ENCODE results near the gene SEC62. TPM values are rescaled to one million over a fixed set of nuclear protein-coding genes. Genes with fewer than 3 reads are reported as not detected.
A peak's percentile ranks its signal among the peaks of the same experiment; 100 is the strongest.
"Not testable (repeated sequence)": the region's sequence is repeated elsewhere in the genome, so short reads cannot be mapped to it uniquely, and the experiment has no call there.

SEC62 gene
- total RNA-seq, 1 experiment from 2014 or later, result 35.8 TPM

DNA sequence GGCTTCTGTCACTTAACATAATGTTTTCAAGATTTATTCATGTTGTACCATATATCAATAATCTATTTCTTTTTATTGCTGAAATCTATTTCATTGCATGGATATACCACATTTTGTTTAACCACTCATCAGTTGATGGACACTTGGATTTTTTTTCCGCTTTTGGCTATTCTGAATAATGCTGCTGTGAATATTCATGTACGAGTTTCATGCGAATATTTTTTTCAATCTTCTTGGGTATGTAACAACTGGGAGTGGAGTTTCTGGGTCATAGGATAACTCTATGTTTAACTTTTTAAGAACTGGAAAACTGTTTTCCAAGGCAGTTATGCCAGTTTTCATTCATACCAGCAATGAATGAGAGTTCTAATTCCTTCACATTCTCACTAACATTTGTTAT lies 49.5 kb downstream of the SEC62 start:
- DNase-seq (ENCODE audit: low read depth), result no peak

DNA sequence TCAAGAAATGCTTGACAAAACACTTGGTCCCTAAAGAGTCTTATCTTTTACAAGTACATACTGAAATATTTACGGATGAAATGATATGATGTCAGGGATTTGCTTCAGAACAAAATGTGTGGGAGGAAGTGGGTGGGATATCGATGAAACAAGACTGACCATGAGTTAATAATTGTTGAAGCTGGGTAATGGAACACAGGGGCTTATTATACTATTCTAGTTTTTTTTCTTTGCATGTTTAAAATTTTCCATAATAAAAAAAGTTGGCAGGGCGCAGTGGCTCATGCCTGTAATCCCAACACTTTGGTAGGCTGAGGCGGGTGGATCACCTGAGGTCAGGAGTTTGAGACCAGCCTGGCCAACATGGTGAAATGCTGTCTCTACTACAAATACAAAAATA lies 52.7 kb downstream of the SEC62 start:
- DNase-seq (ENCODE audit: low read depth), result not testable (repeated sequence)

DNA sequence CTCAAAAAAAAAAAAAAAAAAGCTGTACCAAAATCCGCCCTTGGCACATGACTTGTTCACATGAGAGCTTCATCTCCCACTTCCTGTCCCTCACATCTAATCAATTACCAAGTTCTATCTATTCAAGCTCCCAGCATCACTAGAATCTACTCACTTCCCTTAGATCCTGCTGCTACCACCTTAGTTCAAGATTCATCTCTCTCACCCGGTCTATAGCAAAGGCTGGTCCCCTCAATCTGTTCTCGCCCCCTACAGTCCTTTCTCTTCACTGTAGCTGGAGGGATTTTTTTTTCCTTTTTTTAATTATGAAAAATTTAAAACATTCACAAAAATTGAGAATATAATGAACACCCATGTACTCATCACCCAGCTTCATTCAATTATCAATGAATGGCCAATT lies 54.5 kb downstream of the SEC62 start:
- no peak for DNase-seq (ENCODE audit: low read depth)

DNA sequence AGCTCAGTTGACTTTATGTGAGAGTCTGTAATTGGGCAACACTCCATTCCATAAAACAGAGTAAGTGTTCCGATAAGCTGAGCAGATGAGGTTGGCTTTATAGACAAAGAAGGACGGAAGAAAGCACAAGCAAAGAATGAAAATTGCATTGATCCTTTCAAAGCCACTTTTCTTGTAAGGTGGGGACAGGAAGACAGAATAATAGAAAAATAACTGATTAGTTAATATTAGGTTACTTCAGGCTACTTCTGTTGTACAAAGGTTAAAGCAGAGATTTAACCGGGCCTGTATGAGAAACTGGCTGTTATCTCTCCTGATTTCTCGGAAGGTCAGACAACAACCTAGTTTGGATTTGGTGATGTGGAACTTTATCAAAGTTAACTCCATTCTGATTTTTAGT lies 55.7 kb downstream of the SEC62 start:
- DNase-seq (ENCODE audit: low read depth), result no peak

DNA sequence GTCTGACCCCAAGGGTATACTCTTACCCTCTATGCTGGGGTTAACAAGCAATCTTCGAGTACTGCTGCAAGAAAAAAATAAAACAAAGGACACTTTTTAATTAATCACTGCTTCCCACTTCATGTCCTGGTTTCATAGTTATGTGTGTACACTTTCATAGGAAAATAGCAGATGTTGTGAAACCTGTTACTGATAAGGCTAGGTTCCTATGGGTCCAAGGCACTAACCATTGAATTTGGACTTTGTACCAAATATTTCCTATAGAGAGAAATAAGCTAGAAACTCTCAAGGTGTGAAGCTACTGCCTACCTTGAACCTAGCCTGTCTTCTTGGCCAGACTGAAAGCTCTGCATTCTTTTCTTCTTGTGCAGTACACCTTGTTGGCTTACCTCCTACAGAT lies 56.6 kb downstream of the SEC62 start:
- DNase-seq (ENCODE audit: low read depth), result no peak

DNA sequence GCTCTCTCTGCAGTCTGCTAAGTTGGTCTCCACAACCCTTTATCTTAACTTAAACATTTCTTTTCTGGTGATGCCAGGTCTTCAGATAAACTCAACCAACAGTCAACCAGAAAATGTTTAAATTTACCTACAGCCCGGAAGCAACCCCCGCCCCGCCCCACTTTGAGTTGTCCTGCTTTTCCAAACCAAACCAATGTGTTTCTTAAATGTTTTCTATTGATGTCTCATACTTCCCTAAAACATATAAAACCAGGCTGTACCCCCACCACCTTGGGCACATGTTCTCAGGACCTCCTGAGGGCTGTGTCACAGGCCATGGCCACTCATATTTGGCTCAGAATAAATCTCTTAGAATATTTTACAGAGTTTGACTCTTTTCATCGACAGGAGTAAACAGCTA lies 58.0 kb downstream of the SEC62 start:
- DNase-seq (ENCODE audit: low read depth), result no peak

DNA sequence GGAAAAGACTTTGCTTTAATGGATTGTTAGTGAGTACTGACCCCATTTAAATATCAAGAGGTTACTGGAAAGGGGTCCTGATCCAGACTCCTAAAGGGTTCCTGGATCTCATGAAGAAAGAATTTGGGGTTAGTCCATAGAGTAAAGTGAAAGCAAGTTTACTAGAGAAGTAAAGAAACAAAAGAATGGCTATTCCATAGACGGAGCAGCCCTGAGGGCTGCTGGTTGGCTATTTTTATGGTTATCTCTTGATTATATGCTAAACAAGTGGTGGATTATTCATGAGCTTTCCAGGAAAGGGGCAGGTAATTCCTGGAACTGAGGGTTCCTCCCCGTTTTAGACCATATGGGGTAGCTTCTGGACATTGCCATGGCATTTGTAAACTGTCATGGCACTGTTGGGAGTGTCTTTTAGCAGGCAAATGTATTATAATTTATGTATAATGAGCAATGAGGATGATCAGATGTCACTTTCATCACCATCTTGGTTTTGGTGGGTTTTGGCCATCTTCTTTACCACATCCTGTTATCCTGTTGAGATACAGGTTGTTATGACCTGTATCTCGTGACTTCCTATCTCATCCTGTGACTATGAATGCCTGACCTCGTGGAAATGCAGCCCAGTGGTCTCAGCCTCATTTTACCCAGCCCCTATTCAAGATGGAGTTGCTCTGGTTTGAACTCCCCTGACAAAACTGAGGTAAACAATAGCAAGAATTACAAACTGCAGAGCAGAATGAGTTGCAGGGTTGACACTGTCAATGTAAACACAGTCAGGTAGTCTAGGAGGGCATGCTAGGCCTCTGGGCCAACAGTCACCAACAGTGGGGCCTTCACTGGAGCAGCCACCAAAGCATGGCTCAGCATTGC lies 60.9 kb downstream of the SEC62 start:
- DNase-seq (ENCODE audit: low read depth), result no peak

DNA sequence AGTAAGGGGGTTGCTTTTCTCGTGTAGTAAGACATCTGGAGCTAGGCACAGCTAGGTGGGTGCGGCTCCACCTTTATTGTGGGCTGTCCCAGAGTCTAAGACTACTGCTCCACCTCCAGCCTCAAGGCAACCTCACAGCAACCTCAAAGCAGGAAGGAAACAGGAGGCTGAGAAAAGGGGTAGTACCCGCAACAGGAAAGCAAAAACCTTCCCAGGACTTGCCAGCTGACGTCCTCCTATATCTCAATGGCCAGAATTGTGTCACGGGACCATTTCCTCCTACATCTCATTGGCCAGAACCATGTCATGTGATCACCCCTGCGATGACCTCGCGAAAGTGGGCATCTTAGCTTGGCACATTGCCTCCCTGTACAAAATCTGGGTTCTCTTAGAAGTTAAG lies 66.9 kb downstream of the SEC62 start:
- no peak for DNase-seq (ENCODE audit: low read depth)

DNA sequence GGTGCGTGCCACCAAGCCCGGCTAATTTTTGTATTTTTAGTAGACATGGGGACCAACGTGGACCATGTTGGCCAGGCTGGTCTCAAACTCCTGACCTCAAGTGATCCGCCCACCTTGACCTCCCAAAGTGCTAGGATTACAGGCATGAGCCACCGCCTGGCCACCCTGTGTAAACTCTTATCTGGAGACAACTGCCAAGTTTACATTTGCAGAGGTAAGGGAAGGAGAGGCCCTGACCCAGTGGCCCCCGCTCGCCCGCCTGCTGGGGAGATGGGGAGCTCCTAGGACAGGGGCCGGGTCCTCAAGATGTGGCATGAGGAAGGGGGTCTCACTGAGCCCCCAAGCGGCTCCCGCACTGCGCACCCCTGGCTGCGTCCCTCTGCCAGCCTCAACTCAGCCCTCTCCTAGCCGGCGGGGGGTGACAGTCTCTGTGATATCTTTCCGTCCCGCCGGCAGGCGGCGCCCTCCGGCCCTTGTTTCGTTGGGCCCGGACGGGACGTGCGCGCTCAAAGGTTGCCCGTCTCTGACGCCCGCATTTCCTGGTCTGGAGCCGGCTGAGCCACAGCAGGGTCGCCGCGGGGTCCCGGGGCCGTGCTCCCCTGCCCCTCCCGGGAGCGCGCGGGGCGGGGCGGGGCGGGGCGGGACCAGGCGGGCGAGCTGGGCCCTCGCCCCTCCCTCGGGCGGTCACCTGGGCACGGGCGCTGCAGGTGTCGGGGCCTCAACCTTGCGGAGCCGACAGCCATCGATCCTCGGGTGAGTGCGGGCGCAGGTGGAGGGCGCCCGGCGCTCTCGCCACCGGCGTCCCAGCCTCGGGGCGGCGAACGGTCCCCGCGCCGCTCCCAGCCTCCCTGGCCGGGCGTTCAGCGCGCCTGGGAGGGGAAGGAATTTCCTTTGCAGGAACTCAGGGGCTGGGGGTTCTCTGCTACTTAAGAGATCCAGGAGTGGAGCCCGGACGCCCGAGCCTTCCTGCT lies 71.1 kb downstream of the SEC62 start, which contains the start of gene GPR160:
TSS of gene GPR160 (plus strand) at position 533 of the 971 bp plus-strand sequence. CDS start 45,978 bp downstream, outside the sequence.
- DNase-seq (ENCODE audit: low read depth), result peak; percentile 22

DNA sequence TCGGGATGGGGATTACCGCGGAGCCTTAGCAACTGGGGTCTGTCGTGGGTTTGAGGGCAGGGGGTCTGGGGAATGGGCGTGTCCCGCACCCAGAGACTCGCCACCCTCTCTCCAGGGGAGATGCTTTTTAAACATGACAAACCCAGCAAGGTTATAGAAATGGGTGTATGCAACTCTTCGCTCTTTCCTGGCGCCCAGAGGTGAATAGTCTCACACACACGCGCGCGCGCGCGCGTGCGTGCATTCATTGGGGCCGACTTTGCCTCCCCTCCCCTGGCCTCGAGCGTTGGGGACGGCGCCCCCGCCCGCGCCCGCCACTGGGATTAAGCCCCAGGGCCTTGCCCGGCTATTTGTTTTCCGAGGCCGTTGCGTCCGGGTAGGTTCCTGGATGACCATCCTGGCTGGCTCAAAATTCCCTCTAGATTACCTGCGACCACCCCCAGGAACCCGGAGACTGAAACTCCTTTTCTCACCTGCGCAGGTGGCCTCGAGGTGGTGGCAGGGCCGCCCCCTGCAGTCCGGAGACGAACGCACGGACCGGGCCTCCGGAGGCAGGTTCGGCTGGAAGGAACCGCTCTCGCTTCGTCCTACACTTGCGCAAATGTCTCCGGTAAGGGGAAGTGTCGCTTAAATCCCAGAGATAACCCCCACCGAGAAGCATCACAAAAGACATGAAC lies 72.0 kb downstream of the SEC62 start:
- DNase-seq (ENCODE audit: low read depth), result no peak

DNA sequence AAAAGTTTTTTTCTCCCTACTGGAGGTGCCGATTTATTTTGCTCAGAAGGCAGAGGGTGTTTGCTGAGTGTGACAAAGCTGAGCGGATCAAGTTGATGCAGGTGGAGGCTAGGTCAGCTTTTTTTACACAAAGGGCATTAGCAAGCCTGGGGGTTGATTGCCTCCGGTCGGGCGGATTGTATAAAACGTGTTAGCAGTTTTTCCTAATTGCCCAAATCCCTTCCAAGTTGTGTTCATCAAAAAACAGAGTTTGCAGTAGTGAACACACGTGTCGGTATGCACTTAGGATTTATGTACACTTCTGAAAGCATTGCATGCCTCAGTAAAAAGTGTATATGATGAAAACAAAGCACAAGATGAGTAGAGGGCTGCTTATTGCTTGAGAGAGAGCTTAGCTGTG lies 73.8 kb downstream of the SEC62 start:
- no peak for DNase-seq (ENCODE audit: low read depth)

DNA sequence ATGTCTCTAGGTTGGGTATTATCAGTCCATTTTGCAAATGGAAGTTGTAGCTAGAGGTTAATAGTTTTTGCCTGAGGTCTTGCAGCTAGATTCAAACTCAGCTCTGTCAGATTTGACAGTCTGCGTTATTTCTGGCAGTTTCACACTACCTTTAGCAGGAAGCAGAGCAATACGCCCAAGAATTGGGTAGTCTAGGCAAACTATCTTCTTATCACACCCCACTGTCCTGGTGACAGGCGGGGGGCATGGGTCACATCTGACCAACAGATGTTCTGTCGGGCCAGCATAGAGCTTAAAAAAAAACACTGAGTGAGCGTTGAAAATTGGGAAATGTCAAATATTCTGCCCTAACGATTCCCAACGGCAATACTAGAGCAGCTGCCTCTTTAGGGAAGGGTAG lies 76.9 kb downstream of the SEC62 start:
- no peak for DNase-seq (ENCODE audit: low read depth)

DNA sequence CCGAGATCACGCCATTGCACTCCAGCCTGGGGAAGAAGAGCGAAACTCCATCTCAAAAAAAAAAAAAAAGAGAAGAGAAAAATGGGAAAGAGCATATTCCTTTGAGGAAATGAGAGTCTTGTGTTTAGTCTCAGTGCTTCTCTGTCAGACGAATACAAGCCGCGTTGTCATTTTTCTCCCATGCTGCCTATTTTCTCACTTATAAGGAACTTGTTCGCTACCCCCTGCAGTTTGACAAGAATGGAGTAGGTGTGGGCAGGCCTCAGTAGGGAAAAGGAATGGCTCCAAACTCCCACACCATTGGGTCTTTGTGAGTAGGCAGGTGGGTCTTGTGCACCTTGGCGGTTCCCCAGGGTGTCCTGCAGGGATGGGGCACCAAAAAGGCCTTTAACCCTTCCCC lies 77.7 kb downstream of the SEC62 start:
- no peak for DNase-seq (ENCODE audit: low read depth)

DNA sequence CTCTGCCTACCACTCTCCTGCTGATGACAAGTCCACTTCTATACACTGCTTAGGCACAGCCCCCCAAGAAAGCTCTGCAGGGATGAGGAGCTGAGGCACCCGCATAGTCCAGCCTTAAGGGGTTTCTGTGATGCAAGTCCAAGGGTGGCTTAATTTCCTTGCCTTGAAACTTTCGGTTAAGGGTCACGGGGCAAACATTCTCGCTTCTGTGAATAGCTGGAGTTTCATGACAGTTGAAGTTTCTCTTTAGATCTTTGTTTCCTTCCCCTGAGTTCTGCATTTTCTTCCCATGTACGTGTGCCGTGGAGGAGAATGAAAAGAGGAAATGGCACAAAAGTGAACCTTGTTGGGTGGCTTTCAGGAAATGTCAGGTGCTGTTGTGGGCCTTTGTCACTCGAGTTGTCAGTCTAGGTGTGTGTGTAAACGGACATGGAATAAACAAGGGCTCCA lies 78.2 kb downstream of the SEC62 start:
- DNase-seq (ENCODE audit: low read depth), result no peak

DNA sequence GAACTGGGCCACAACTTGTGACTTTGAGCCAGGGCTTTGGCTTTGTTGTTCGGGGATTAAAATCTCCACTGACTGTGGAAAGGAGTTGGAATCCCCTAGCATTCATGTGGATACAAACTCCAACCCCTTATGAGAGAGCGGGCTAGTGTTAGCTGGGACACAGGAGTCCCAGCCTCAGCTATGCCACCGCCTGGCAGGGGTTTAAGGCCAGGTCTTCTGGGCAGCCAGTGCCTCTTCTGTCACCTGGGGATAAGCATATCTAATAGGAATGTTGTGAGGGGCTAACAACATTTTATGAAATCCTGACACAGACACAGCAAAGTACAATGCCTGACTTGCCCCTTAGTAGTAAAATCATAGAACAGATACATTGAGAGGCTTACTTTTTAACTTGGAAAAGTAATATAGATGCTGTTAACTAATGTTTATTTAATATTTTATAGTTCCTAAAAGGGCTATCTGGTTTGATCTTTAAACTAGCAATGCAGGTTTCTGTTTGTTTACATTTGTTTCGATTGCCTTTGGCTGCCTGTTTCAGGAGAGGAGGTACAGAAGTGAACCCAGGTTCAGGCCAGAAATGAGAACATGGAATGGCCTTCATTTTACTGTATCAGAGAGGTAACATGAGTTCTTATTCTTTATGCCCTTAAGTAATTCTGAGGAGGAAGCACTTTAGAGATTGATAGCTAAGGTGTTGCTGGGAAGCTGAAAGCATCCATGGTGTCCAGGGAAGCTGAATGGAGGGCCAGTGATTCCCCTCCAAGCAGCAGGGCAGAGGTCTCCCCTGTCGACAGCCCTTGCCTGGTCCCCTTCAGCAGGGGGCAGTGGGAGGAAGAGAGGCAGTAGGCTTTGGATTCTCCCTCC lies 79.9 kb downstream of the SEC62 start:
- DNase-seq (ENCODE audit: low read depth), result no peak

DNA sequence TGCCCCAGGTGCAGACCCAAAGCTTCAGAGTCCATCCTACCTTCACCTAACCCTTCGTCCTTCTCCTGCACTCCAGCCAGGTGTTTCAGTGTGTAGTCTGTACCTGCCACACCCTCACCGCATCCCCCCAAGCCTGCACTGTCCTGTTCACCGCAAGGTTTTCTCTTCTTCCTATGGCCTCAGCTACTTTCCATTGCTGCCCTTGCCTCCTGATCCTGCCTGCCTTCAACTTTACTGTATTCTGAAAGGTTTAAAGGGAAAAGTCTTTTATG lies 80.5 kb downstream of the SEC62 start:
- DNase-seq (ENCODE audit: low read depth), result no peak

Other genes starting within 250 kb of the SEC62 start
- 434 and 471 TPM in 2 replicates for gene TERC, start 201.7 kb upstream of the SEC62 start, total RNA-seq (2014; rRNA removed)
- 6.1 and 6.5 TPM in 2 replicates for gene ACTRT3, start 197.2 kb upstream of the SEC62 start, total RNA-seq (2014; rRNA removed)
- 13.9 and 14.4 TPM in 2 replicates for gene MYNN, start 193.4 kb upstream of the SEC62 start, total RNA-seq (2014; rRNA removed)
- not detected in 2 replicates for gene LRRIQ4, start 153.9 kb upstream of the SEC62 start, total RNA-seq (2014; rRNA removed)
- 5.4 TPM in 2 replicates for gene LRRC34, start 153.9 kb upstream of the SEC62 start, total RNA-seq (2014; rRNA removed)
- gene LRRC31, start 96.9 kb upstream of the SEC62 start, total RNA-seq (2014; rRNA removed), result not detected in 2 replicates
- not detected in 2 replicates for gene SAMD7, start 55.2 kb upstream of the SEC62 start, total RNA-seq (2014; rRNA removed)
- gene GPR160, start 71.2 kb downstream of the SEC62 start, total RNA-seq (2014; rRNA removed), result 0.40 and 1.7 TPM in 2 replicates
- 22.3 and 25.3 TPM in 2 replicates for gene PHC3, start 214.9 kb downstream of the SEC62 start, total RNA-seq (2014; rRNA removed)